ENCODE data around the gene GUCY1A2. TPM values are rescaled to one million over a fixed set of nuclear protein-coding genes. Genes with fewer than 3 reads are reported as not detected.

Gene GUCY1A2
- total RNA-seq, 2 donors from 2014 or later = not detected

GRCh38 chr11:106727256-106727655, 291.0 kb downstream of the GUCY1A2 start:
- no peaks in the 10 kb centered on the region for H3K36me3 Mint-ChIP-seq (ENCODE audit: insufficient read depth in 2 of 2)
- H3K4me3 Mint-ChIP-seq = no peak overlapping the region
- ATAC-seq (replicated peaks in 1 of 2) (no peak), DNase-seq (no peak)
- H3K27ac Mint-ChIP-seq = no peak overlapping the region
- H3K4me1 Mint-ChIP-seq (ENCODE audit: low read depth) = no peaks in the 10 kb centered on the region
- H3K27me3 Mint-ChIP-seq (ENCODE audit: low read depth) = no peaks in the 10 kb centered on the region
- no peaks in the 10 kb centered on the region for H3K9me3 Mint-ChIP-seq

- H3K27ac Mint-ChIP-seq = no peak overlapping the region
- DNase-seq (no peak), ATAC-seq (replicated peaks in 1 of 2) (no peak)
- H3K9me3 Mint-ChIP-seq = no peaks in the 10 kb centered on the region
- no peaks in the 10 kb centered on the region for H3K36me3 Mint-ChIP-seq (ENCODE audit: insufficient read depth in 2 of 2)
- no peaks in the 10 kb centered on the region for H3K4me1 Mint-ChIP-seq (ENCODE audit: low read depth)
- H3K27me3 Mint-ChIP-seq (ENCODE audit: low read depth) = no peaks in the 10 kb centered on the region
- no peak overlapping the region for H3K4me3 Mint-ChIP-seq
Measured at GRCh38 chr11:106724293-106724892, 293.9 kb downstream of the GUCY1A2 start.

DNA sequence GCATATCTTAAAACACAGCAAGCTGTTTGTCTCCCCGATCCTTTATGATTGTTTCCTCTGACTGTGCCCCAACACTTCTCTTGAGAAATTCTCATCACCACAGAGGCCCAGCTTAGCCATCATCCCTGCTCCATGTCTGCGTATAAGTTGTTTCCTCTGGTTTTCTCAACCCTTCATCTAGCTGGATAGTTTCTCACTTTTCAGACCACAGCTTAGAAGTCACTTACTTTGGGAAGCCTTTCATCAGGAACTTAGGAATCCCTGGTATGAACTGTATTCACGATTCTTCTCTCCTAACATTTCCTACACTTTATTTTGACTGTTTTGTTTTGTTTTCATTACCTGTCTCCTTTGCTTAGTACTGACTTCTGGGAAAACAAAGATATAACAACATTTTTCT, 295.2 kb downstream of the GUCY1A2 start:
- H3K4me3 Mint-ChIP-seq = no peak overlapping the region
- H3K36me3 Mint-ChIP-seq (ENCODE audit: insufficient read depth in 2 of 2) = no peaks in the 10 kb centered on the region
- no peaks in the 10 kb centered on the region for H3K4me1 Mint-ChIP-seq (ENCODE audit: low read depth)
- no peak overlapping the region for H3K27ac Mint-ChIP-seq
- no peak for ATAC-seq (replicated peaks in 1 of 2)
- H3K9me3 Mint-ChIP-seq = no peaks in the 10 kb centered on the region
- DNase-seq = no peak
- no peaks in the 10 kb centered on the region for H3K27me3 Mint-ChIP-seq (ENCODE audit: low read depth)

- no peak overlapping the region for H3K27ac Mint-ChIP-seq
- DNase-seq (no peak), ATAC-seq (replicated peaks in 1 of 2) (no peak)
- H3K4me1 Mint-ChIP-seq (ENCODE audit: low read depth) = no peaks in the 10 kb centered on the region
- H3K27me3 Mint-ChIP-seq (ENCODE audit: low read depth) = no peaks in the 10 kb centered on the region
- H3K36me3 Mint-ChIP-seq (ENCODE audit: insufficient read depth in 2 of 2) = no peaks in the 10 kb centered on the region
- H3K4me3 Mint-ChIP-seq = no peak overlapping the region
- no peaks in the 10 kb centered on the region for H3K9me3 Mint-ChIP-seq
Measured at GRCh38 chr11:106717222-106717621, 301.1 kb downstream of the GUCY1A2 start.

DNA sequence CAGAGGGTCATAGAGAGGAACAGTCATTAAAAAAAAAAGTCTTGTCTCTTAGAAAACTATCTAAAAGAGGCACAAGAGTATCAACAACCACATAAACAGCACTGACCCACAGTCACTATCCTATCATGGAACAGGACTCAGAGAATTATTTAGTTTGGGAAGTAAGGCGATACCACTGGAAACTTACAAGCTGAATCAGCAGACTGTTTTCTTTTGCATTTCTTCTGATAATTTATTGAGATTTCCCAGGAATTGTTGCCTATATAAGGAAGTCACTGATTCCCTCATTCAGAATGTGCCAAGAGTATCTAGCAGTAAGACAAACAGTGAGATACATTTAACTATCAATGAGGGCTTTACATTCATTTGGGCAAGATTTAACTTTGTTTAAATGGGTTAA, 304.1 kb downstream of the GUCY1A2 start:
- Mint-ChIP-seq H3K27me3 (ENCODE audit: low read depth) (no peaks in the 10 kb centered on the region), H3K9me3 (no peaks in the 10 kb centered on the region), H3K36me3 (ENCODE audit: insufficient read depth in 2 of 2) (no peaks in the 10 kb centered on the region), H3K27ac (no peak overlapping the region), H3K4me1 (ENCODE audit: low read depth) (no peaks in the 10 kb centered on the region), H3K4me3 (no peak overlapping the region)
- ATAC-seq (replicated peaks in 1 of 2) (no peak), DNase-seq (no peak)

DNA sequence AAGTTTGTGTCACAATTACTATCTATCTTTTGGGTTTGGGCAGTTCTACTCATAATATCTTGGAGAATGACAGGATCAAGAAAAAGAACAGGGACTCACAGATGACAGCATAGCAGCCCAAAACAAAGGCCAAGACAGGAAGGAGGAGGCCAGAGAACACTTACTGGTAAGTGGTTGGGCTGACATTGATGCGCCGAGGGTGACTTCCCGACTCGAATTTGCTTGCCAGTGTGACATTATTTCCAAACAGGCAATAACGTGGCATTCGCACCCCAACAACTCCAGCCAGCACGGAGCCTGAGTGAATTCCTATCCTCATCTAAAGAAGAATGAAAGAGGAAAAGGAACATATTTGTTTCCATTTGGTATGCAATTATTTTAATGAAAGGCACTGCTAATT, 309.9 kb downstream of the GUCY1A2 start:
- H3K27me3 Mint-ChIP-seq (ENCODE audit: low read depth) = no peaks in the 10 kb centered on the region
- H3K36me3 Mint-ChIP-seq (ENCODE audit: insufficient read depth in 2 of 2) = no peaks in the 10 kb centered on the region
- no peak overlapping the region for H3K27ac Mint-ChIP-seq
- DNase-seq = no peak
- peaks cover 0 to under 1% of the 10 kb centered on the region in 2 donors for H3K9me3 Mint-ChIP-seq
- no peak for ATAC-seq (replicated peaks in 1 of 2)
- H3K4me3 Mint-ChIP-seq = no peak overlapping the region
- no peaks in the 10 kb centered on the region for H3K4me1 Mint-ChIP-seq (ENCODE audit: low read depth)

DNA sequence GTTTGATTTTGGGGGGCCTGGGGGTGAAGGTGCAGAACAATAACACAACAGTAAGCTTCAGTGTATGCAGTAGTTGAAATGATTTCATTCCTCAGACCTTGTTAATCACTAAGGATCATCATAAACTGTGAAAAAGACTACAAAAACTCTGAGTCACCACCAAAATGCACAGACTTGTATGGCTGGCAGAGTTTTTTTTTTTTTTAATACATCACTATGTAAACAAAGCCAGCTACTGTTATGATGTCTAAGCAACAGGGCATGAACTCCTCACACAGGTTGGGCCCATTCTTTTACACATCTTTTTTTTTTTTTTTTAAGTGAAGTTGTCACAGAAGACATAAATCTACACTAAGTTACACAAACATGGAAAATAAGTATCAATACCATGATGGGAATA, 311.9 kb downstream of the GUCY1A2 start:
- no peak for DNase-seq
- Mint-ChIP-seq H3K27ac (no peak overlapping the region), H3K4me1 (ENCODE audit: low read depth) (no peaks in the 10 kb centered on the region), H3K4me3 (no peak overlapping the region), H3K36me3 (ENCODE audit: insufficient read depth in 2 of 2) (no peaks in the 10 kb centered on the region), H3K9me3 (peaks cover 0 to 3% of the 10 kb centered on the region in 2 donors), H3K27me3 (ENCODE audit: low read depth) (no peaks in the 10 kb centered on the region)
- ATAC-seq (replicated peaks in 1 of 2) = no peak

DNA sequence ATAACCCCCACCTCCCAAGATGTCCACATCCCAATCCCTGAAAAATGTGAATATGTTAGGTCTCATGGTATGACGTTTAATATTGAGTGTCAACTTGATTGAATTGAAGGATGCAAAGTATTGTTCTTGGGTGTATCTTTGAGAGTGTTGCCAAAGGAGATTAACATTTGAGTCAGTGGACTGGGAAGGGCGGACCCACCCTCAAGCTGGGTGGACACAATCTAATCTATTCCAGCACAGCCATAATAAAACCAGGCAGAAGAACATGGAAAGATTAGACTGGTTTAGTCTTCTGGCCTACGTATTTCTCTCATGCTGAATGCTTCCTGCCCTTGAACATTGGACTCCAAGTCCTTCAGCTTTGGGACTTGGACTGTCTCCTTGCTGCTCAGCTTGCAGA, 315.5 kb downstream of the GUCY1A2 start:
- H3K36me3 Mint-ChIP-seq (ENCODE audit: insufficient read depth in 2 of 2) = no peaks in the 10 kb centered on the region
- H3K4me3 Mint-ChIP-seq = no peak overlapping the region
- no peak overlapping the region for H3K27ac Mint-ChIP-seq
- ATAC-seq (replicated peaks in 1 of 2) (no peak), DNase-seq (no peak)
- H3K4me1 Mint-ChIP-seq (ENCODE audit: low read depth) = no peaks in the 10 kb centered on the region
- H3K27me3 Mint-ChIP-seq (ENCODE audit: low read depth) = no peaks in the 10 kb centered on the region
- peaks cover 0 to 3% of the 10 kb centered on the region in 2 donors for H3K9me3 Mint-ChIP-seq

- H3K36me3 Mint-ChIP-seq (ENCODE audit: insufficient read depth in 2 of 2) = no peaks in the 10 kb centered on the region
- H3K4me3 Mint-ChIP-seq = no peak overlapping the region
- no peak for DNase-seq
- H3K27me3 Mint-ChIP-seq (ENCODE audit: low read depth) = no peaks in the 10 kb centered on the region
- no peak for ATAC-seq (replicated peaks in 1 of 2)
- H3K4me1 Mint-ChIP-seq (ENCODE audit: low read depth) = no peaks in the 10 kb centered on the region
- peaks cover 2 to 4% of the 10 kb centered on the region in 2 donors for H3K9me3 Mint-ChIP-seq
- no peak overlapping the region for H3K27ac Mint-ChIP-seq
Measured at GRCh38 chr11:106697058-106697457, 321.2 kb downstream of the GUCY1A2 start.

GRCh38 chr11:106695506-106695905, 322.8 kb downstream of the GUCY1A2 start:
- no peak for DNase-seq
- peaks cover 2 to 4% of the 10 kb centered on the region in 2 donors for H3K9me3 Mint-ChIP-seq
- H3K4me3 Mint-ChIP-seq = no peak overlapping the region
- no peaks in the 10 kb centered on the region for H3K27me3 Mint-ChIP-seq (ENCODE audit: low read depth)
- H3K36me3 Mint-ChIP-seq (ENCODE audit: insufficient read depth in 2 of 2) = no peaks in the 10 kb centered on the region
- no peak overlapping the region for H3K27ac Mint-ChIP-seq
- H3K4me1 Mint-ChIP-seq (ENCODE audit: low read depth) = no peaks in the 10 kb centered on the region
- ATAC-seq (replicated peaks in 1 of 2) = no peak

- H3K36me3 Mint-ChIP-seq (ENCODE audit: insufficient read depth in 2 of 2) = no peaks in the 10 kb centered on the region
- no peak for ATAC-seq (replicated peaks in 1 of 2)
- peaks cover 2 to 7% of the 10 kb centered on the region in 2 donors for H3K9me3 Mint-ChIP-seq
- no peaks in the 10 kb centered on the region for H3K4me1 Mint-ChIP-seq (ENCODE audit: low read depth)
- DNase-seq = no peak
- no peak overlapping the region for H3K4me3 Mint-ChIP-seq
- no peak overlapping the region for H3K27ac Mint-ChIP-seq
- H3K27me3 Mint-ChIP-seq (ENCODE audit: low read depth) = no peaks in the 10 kb centered on the region
Measured at GRCh38 chr11:106694501-106694900, 323.8 kb downstream of the GUCY1A2 start.

DNA sequence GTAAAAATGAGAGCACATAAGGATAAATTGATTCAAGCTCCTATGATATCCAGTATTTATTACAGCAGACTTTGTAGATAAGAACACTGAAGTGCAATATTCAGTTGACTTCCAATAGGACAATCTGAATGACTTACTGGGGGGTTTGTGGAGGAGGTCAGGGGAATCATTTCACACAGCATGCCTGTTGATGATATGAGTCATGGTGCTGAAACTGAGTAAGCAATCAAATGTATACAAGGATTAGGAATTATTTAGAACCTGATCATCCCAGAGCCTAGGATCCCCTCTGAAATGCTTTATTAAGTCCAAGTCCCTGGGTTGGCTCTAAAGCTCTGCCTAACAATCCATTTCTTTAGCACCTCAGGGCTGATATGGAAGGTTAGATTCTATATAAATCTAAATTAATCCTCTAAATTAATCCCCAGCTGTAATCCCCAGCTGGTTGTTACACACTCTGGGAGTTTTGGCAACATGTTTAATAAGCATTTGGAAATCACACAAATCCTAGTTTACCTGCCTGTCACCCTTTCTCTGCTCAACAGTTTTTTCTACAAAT, 326.4 kb downstream of the GUCY1A2 start:
- Mint-ChIP-seq H3K36me3 (ENCODE audit: insufficient read depth in 2 of 2) (no peaks in the 10 kb centered on the region), H3K4me1 (ENCODE audit: low read depth) (no peaks in the 10 kb centered on the region), H3K9me3 (peaks cover 7 to 10% of the 10 kb centered on the region in 2 donors), H3K4me3 (no peak overlapping the region), H3K27me3 (ENCODE audit: low read depth) (no peaks in the 10 kb centered on the region), H3K27ac (no peak overlapping the region)
- DNase-seq (no peak), ATAC-seq (replicated peaks in 1 of 2) (no peak)

DNA sequence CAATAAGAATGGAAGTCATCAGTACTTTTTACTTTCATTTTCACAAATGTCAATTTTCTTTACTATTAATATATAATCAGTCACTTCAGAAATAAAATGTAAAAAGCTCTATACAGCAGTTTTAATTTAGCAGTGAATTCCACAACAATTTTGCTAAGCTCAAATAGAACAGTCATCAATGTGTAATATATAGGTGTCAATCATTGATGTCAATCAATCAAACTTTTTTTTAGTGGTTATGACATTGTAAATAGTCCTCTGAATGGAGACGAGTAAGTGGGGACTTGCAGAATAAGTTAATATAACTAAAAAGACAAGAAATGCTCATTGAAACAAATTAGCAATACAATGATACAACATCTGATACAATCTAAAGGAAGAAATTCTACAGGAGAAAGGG, 327.4 kb downstream of the GUCY1A2 start:
- no peak for DNase-seq
- ATAC-seq (replicated peaks in 1 of 2) = no peak
- no peaks in the 10 kb centered on the region for H3K36me3 Mint-ChIP-seq (ENCODE audit: insufficient read depth in 2 of 2)
- H3K9me3 Mint-ChIP-seq = peaks cover 7 to 10% of the 10 kb centered on the region in 2 donors
- H3K4me3 Mint-ChIP-seq = no peak overlapping the region
- no peak overlapping the region for H3K27ac Mint-ChIP-seq
- H3K4me1 Mint-ChIP-seq (ENCODE audit: low read depth) = no peaks in the 10 kb centered on the region
- H3K27me3 Mint-ChIP-seq (ENCODE audit: low read depth) = no peaks in the 10 kb centered on the region

- H3K4me1 Mint-ChIP-seq (ENCODE audit: low read depth) = no peaks in the 10 kb centered on the region
- no peak overlapping the region for H3K4me3 Mint-ChIP-seq
- ATAC-seq (replicated peaks in 1 of 2) = no peak
- H3K9me3 Mint-ChIP-seq = peaks cover 5 to 7% of the 10 kb centered on the region in 2 donors
- H3K27me3 Mint-ChIP-seq (ENCODE audit: low read depth) = no peaks in the 10 kb centered on the region
- H3K36me3 Mint-ChIP-seq (ENCODE audit: insufficient read depth in 2 of 2) = no peaks in the 10 kb centered on the region
- no peak overlapping the region for H3K27ac Mint-ChIP-seq
- no peak for DNase-seq
Measured at GRCh38 chr11:106684944-106685343, 333.3 kb downstream of the GUCY1A2 start.
